Measurements from ENCODE around the gene UBE2B.

DNA sequence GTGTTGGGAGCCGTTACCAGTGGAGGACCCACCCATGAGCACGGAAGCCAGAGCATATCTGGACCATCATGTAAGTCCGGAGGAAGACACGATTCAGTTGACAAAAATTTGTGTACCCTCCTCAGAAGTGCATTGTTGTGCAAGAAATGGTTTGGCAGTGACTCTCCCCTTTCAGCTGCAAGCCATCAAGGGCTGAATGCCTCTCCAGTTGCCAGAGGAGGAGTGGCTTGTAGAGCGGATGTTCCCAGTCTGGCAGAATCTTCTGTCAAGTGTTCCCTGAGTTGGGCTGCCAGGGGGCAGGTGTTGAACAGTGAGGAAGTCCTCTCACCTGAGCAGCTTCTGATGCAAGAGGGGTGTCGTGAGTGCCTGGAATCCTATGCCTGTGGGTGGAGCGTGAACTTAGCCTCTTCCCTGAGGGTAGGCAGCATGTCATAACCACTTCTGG lies 67.9 kb downstream of the UBE2B start:
- TF ChIP-seq, protein P1, sequence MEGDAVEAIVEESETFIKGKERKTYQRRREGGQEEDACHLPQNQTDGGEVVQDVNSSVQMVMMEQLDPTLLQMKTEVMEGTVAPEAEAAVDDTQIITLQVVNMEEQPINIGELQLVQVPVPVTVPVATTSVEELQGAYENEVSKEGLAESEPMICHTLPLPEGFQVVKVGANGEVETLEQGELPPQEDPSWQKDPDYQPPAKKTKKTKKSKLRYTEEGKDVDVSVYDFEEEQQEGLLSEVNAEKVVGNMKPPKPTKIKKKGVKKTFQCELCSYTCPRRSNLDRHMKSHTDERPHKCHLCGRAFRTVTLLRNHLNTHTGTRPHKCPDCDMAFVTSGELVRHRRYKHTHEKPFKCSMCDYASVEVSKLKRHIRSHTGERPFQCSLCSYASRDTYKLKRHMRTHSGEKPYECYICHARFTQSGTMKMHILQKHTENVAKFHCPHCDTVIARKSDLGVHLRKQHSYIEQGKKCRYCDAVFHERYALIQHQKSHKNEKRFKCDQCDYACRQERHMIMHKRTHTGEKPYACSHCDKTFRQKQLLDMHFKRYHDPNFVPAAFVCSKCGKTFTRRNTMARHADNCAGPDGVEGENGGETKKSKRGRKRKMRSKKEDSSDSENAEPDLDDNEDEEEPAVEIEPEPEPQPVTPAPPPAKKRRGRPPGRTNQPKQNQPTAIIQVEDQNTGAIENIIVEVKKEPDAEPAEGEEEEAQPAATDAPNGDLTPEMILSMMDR (IDR thresholded peaks at IDR 0.05), result peak in 1 of 6 experiments; percentile 29
- TF ChIP-seq POLR2A (IDR thresholded peaks at IDR 0.05), result no peak

Data from Peyer's patch (tissue), 4 donors.